Sigmoid colon (tissue), 3 donors: ENCODE data around the gene PGRMC2.
"Not testable (repeated sequence)": the region's sequence is repeated elsewhere in the genome, so short reads cannot be mapped to it uniquely, and the experiment has no call there.

Experiments
- CTCF ChIP-seq, 4 experiments: fragments of 450-650 bp in 3 of 4; fragments of 200-600 bp in 1 of 4; IDR thresholded peaks; one replicate each; pipeline ENCODE4 v1.5.1; 2016 to 2019; ENCODE audit warnings: antibody characterized with exemption in 4 of 4, mild to moderate bottlenecking in 3 of 4, moderate library complexity in 2 of 4
- POLR2A ChIP-seq, 2 donors: fragments of 450-650 bp; IDR thresholded peaks; one replicate each; pipeline ENCODE4 v1.6.1; 2016; ENCODE audit warnings: antibody characterized with exemption in 2 of 2, mild to moderate bottlenecking in 2 of 2, moderate library complexity in 2 of 2

GRCh38 chr4:128265550-128265949 is 22.1 kb downstream of the PGRMC2 start:
- TF ChIP-seq CTCF, POLR2A (IDR thresholded peaks at IDR 0.05): not testable (repeated sequence)
